GM10266 (cell line): ENCODE measurements around the gene TRAPPC12.
"Not testable (repeated sequence)": the region's sequence is repeated elsewhere in the genome, so short reads cannot be mapped to it uniquely, and the experiment has no call there.

Experiments
- DNase-seq: peaks from one replicate; pipeline ENCODE4 v3.0.0; 2012; ENCODE audit errors: extremely low spot score
- TF ChIP-seq, protein P1 (sequence below): IDR thresholded peaks from 2 replicates; pipeline ENCODE4 v1.5.1; 2012; ENCODE audit warnings: mild to moderate bottlenecking, low read depth; ENCODE audit not compliant: control insufficient read depth, insufficient read depth; ENCODE audit errors: missing control alignments

Gene TRAPPC12

DNA sequence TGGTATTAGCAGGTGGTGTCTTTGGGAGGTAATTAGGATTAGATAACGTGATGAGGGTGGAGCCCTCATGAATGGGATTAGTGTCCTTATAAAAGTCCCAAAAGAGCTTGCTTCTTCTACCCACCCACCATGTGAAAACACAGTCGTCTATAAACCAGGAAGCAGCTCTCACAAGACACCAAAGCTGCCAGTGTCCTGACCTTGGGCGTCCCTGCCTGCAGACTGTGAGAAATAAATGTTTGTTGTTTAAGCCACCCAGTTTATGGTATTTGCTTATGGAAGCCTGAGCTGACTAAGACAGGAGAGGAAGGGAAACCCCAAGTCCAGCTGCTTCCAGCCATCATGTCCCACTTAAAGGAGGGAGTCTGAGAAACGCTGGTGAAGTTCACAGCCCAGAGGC, 126.3 kb downstream of the TRAPPC12 start:
- DNase-seq = no peak
- TF ChIP-seq, protein P1, sequence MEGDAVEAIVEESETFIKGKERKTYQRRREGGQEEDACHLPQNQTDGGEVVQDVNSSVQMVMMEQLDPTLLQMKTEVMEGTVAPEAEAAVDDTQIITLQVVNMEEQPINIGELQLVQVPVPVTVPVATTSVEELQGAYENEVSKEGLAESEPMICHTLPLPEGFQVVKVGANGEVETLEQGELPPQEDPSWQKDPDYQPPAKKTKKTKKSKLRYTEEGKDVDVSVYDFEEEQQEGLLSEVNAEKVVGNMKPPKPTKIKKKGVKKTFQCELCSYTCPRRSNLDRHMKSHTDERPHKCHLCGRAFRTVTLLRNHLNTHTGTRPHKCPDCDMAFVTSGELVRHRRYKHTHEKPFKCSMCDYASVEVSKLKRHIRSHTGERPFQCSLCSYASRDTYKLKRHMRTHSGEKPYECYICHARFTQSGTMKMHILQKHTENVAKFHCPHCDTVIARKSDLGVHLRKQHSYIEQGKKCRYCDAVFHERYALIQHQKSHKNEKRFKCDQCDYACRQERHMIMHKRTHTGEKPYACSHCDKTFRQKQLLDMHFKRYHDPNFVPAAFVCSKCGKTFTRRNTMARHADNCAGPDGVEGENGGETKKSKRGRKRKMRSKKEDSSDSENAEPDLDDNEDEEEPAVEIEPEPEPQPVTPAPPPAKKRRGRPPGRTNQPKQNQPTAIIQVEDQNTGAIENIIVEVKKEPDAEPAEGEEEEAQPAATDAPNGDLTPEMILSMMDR = no peak

DNA sequence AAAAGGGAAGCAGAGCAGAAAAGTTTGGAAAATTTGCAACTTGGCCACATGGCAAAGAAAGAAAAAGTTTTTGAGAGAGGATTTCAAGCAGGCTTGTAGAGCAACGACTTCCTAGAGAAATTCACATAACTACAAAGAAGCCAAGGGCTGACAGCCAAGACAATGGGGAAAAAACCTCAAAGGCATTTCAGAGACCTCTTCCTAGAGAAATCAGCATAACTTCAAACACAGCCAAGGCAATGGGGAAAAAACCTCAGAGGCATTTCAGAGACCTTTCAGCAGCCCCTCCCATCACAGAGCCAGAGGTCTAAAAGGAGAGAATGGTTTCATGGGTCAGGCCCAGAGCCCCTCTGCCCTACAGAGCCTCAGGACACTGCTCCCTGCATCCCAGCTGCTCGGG, 132.6 kb downstream of the TRAPPC12 start:
- no peak for DNase-seq

DNA sequence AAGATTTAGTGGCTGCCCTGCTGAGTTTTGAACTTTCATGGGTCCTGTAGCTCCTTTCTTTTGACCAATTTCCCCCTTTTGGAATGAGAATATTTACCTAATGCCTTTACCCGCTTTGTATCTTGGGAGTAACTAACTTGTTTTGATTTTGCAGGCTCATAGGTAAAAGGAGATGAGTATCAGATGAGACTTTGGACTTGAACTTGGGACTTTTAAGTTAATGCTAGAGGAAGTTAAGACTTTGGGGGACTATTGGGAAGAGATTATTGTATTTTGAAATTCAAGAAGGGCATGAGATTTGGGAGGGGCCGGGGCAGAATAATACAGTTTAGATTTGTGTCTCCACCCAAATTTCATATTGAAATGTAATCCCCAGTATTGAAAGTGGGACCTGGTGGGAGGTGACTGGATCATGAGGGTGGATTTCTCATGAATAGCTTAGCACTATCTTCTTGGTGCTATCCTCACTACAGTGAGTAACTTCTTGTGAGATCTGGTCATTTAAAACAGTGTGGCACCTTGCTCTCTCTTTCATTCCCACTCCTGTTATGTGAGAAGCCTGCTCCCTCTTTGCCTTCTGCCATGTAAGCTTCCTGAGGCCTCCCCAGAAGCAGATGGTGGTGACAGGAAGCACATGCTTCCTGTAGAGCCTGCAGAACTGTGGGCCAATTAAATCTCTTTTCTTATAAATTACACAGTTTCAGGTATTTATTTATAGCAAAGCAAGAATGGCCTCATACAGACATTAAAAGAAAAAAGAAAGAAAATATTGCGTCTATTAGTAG, 133.7 kb downstream of the TRAPPC12 start:
- no peak for DNase-seq
- TF ChIP-seq, protein P1 = no peak

More for the DNA sequence above, 132.6 kb downstream of the TRAPPC12 start:
- TF ChIP-seq, protein P1 = no peak

DNA sequence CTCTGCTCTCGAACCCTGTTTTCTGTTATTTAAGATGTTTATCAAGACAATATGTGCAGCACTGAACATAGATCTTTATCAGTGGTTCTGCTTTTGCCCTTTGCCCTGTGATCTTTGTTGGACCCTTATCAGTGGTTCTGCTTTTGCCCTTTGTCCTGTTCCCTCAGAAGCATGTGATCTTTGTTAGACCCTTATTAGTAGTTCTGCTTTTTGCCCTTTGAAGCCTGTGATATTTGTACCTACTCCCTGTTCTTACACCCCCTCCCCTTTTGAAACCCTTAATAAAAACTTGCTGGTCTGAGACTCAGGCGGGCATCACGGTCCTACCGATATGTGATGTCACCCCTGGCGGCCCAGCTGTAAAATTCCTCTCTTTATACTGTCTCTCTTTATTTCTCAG, 135.9 kb downstream of the TRAPPC12 start:
- not testable (repeated sequence) for DNase-seq

DNA sequence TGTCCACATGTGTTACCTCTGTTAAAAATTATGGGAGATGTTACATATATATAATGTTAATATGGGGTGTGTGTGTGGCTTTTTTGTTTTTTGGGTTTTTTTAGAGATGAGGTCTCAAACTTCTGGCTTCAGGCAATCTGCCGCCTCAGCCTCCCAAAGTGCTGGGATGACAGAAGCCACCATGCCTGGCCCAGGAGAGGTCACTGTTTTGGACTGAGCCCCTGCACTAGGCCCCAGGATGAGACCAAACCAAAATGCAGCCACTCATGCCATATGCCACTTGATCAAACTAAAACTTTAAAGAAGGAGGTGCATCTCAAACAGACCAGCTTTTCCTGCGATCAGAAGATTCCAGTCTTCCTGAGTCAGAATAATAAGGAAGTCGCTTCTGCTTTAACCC, 137.3 kb downstream of the TRAPPC12 start:
- DNase-seq = no peak
- TF ChIP-seq, protein P1 = no peak

DNA sequence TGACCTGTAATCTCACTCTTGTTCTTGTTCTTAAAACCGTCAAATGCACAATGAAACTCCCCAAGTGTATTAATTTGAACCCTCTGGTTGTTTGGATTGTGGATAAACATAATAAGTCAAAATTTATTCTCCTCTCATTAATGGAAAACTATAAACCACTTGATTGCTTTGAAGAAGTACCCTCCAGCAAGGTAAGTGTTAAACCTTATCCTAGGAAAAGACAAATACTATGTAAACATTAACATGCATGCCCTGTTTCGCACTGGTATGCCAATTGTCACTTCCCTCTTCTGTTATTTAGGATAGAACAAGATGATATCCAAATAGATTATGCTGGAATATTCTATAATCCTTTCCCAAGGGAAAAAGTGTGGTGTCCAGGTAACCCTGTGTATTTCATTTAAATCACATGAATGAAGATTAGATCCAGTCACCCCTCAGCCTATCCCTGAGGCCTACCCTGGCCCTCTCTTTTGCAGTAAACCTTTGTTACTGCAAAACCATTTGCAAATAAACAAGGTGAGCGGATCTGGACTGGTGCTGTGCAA, 138.5 kb downstream of the TRAPPC12 start:
- no peak for DNase-seq
- TF ChIP-seq, protein P1 = no peak

DNA sequence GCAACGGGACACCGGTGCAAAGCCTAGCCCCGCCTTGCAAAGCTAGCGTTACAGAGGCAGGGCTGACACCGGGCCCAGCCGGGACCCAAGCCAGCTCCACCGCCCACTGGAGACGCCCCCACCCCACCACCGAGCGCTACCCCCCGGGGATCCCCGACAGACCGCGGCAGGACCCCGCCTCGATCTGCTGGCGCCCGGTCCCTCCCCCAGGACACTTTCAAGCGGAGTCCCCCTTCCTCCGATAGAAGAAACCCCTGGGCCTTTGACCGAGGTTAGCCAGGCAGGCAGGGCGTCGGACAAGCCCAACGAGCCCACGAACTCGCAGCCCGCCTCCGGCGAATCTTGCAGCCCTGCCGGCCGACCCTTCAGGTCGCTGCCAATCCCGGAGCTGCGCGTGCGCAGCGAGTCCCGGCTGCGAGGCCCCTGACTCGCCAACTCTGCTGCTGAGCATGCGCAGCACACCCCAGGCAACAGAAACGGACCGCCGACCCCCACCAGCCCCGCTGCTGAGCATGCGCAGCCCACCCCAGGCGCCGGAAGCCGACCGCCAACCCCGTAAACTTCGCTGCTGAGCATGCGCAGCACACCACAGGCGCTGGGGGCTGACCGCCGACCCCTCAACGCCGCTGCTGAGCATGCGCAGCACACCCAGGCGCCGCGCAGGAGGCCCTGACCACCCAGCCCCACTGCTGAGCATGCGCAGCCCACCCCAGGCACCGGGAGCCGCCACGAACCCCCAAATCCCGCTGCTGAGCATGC, 139.2 kb downstream of the TRAPPC12 start:
- peak; percentile 100 for DNase-seq
- TF ChIP-seq, protein P1 = no peak
